MM.1S (cell line): Measurements from ENCODE around the gene JAG2.

Experiments
- CTCF ChIP-seq: fragments of 300-600 bp; sonication (generic); IDR thresholded peaks from 2 replicates; pipeline ENCODE4 v1.5.1; 2016; ENCODE audit warnings: antibody characterized with exemption, low read length, mixed read lengths
- EZH2 ChIP-seq: fragments of 300-600 bp; sonication (generic); optimal IDR thresholded peaks from 2 replicates; pipeline ENCODE3; 2017; ENCODE audit warnings: low read depth, mild to moderate bottlenecking, antibody characterized with exemption, low read length, mixed read lengths

GRCh38 chr14:105145381-105146180 is 23.0 kb downstream of the JAG2 start:
- TF ChIP-seq CTCF (no peak), EZH2 (no peak)
